ENCODE results near the gene ASTN2.

Gene ASTN2

GRCh38 chr9:117415358-117415914, 579 bp upstream of the ASTN2 start:
- no peak for DNase-seq (ENCODE audit: low spot score)

GRCh38 chr9:117414220-117414905, 494 bp downstream of the ASTN2 start:
- no peak for DNase-seq (ENCODE audit: low spot score)

DNA sequence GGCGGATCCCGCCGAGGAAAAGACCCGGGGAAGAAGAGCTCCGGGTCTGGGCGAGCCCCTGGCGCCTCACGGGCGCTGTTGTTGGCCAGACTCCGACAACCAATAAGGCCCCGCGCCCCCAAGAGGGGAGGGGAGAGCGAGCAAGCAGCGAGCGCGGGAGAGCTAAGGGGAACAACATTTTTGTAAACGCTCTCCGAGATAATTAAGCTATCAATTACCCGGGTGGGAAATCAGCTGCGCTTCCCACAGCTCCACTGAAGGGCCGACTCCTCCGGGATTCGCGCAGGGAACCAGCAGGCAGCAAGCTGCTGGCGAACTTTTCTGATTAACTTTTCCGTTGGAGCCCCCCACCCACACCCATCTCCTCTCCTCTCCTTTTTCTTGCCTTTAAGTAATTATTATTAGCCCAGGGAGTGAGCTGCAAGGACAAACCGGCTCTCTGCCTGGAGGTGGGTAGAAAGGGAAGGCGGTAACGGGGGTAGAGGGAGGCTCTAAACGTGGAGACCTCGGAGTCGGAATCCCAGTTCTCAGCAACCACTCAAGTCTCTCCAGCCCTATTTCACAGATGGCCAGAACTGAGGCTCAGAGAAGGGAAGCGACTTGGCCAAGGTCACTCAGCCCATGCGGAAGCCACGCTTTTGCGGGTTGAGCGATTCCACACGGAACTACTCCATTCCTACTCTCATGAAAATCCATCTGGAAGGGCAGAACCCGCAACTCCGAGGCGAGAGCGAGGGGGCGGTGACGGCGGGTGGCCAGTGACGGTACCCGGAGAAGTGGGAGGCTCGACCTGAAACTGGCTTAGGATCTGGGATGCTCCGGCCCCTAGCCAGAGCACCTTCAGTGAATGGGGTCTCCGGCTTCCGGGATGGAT, 1.3 kb downstream of the ASTN2 start:
- no peak for DNase-seq (ENCODE audit: low spot score)

DNA sequence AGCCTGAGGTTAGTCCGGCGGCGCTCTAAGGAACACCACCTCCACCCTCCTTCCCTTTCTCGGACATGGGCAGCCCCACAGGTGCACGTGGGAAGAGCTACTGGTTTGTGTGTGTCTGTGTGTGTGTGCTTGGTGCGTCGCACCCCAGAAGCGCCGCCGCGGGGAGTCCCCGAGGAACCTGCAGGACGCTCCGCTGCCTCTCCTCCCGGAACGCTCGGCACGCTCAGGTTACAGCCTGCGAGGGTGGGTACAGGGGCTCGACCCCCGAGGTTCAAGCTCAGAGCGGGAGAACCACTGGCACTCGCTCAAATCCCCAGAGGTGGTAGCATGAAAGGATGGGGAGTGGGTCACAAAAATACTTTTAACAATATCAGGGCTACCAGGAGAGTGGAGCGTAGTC, 2.0 kb downstream of the ASTN2 start:
- DNase-seq (ENCODE audit: low spot score): no peak

DNA sequence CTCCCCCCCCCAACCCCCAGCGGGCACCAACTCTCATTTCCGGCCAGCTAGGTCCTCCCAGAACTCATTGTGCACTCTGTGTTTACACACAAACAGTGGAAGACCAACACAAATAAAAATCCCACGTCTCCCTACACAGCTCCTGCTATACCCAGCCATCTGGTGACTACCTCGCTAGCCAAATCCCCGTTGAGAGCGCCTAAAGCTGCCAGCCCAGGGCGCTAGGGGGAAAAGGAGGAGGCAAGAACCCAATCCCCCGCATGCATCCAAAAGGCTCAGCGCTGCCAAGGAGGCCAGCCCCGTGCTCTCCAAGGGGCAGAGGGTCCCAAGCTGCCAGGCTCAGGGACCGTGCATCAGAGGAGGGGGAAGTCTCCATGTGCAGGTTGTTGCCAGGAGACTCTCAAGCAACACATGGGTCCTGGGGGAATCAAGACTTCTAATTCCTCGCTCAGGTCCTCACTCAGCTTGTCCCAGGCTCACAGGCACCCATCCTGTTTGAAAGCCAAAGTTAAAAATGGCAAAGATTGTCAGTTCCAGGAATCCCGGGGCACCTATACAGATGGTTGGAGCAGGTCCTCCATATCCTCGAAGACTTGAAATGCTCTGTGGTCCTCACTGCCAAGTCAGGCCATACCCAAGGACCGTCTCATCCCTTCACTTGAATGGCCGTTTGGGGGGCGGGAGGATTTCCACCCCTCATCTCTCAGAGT, 2.7 kb downstream of the ASTN2 start:
- no peak for DNase-seq (ENCODE audit: low spot score)

GRCh38 chr9:117411547-117411946, 3.3 kb downstream of the ASTN2 start:
- peak; percentile 2 for DNase-seq (ENCODE audit: low spot score)

DNA sequence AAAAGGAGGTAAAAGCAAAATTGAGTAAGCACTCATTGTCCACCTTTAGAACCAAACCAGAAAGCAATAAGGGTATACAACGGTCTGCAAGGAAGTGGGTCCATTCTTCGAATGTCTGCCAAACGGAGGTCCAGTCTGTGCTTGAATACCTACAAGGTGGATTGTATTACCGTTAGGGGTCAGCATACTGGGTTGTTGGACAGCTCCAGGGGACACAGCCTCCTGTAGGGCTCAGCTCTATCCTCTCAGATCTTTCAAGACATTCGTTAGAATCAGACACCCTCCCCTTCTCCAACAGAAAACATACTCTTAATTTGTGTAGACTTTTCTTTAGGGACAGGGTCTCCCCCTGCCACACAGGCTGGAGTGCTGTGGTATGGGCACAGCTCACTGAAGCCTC, 5.5 kb downstream of the ASTN2 start:
- no peak for DNase-seq (ENCODE audit: low spot score)

GRCh38 chr9:117407436-117408022, 7.3 kb downstream of the ASTN2 start:
- no peak for DNase-seq (ENCODE audit: low spot score)

GRCh38 chr9:117405950-117406705, 8.7 kb downstream of the ASTN2 start:
- no peak for DNase-seq (ENCODE audit: low spot score)

DNA sequence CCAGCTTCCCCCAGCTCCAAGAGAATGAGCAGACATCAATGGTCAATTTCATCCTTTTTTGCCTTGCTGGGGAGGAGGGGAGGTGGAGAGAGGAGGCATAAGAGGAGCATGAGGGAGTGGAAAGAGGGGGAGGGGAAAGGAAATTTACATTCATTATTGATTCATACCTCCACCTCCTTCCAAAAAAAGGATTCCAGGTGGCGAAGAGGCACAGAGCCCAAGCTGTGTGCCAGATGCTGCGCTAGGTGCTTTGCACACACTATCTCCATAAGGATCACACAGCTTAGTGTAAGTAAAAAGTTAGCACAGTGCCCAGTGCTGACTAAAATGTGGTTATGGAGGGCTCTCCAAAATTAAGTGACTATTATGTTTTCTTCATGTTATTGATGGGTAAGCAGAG, 11.0 kb downstream of the ASTN2 start:
- DNase-seq (ENCODE audit: low spot score): no peak

- no peak for DNase-seq (ENCODE audit: low spot score)
Observed at GRCh38 chr9:117403403-117403811, 11.4 kb downstream of the ASTN2 start.

- no peak for DNase-seq (ENCODE audit: low spot score)
Observed at GRCh38 chr9:117400171-117400570, 14.7 kb downstream of the ASTN2 start.

DNA sequence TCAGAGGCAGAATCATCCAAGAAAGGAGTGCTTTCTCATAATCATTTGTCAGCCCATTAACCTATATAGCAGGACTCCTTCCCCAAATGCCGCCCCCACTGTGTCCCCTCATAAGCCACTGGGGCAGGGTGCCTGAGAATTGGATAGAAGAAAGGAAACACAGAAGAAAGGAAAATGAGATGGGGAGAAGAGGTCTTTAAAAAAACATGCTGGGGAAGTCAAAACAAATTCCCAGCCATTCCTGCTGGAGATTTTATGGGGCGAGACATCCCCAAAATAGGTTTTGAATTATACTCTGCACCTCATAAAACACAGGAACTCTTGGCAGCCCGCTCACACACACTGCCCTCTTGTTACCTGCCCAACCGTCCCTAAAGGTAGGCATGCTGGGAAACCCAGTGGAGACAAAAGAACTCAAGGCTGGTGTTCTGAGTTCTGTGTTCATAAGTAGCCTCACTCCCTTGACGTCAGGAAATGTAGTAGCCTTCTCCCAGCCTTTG, 19.7 kb downstream of the ASTN2 start:
- no peak for DNase-seq (ENCODE audit: low spot score)

GRCh38 chr9:117394655-117395054, 20.2 kb downstream of the ASTN2 start:
- DNase-seq (ENCODE audit: low spot score): no peak

DNA sequence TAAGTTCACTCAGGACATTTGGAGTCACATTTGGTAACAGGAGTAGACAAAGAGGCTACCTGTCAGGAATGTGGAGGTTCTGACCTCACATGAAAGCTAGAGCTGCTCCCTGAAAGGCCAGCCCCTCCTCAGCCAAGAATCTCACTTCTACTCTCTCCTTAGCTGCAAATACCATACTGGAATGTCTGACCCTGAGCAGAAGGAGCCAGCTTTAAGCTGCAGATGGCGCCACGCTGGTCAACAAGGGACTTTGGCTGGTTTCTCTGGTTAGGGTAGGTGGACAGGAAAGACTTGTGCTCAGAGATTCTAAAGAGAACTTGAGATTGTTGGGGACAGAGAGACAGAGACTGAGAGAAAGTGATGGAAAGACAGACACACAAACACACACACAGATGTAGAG, 21.9 kb downstream of the ASTN2 start:
- no peak for DNase-seq (ENCODE audit: low spot score)

GRCh38 chr9:117387422-117387821, 27.4 kb downstream of the ASTN2 start:
- no peak for DNase-seq (ENCODE audit: low spot score)

DNA sequence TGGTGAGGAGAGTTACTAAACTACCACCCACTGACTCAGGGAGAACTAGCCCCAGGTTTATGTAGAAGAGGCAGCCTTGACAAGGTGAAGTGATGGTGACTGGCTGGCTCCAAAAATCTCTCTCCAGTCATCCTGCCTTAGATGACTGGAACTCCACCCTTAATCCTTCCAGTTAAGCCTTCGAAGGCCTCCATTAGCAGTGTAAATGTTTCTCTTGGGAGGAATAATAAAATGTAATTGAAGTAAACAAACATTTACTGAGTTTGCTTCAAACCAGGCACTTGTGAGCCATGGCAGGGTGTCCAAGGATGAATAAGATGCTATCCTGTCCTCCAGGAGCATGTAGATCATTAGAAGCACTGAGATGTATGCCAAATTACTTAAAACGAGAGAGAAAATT, 35.5 kb downstream of the ASTN2 start:
- DNase-seq (ENCODE audit: low spot score): no peak

DNA sequence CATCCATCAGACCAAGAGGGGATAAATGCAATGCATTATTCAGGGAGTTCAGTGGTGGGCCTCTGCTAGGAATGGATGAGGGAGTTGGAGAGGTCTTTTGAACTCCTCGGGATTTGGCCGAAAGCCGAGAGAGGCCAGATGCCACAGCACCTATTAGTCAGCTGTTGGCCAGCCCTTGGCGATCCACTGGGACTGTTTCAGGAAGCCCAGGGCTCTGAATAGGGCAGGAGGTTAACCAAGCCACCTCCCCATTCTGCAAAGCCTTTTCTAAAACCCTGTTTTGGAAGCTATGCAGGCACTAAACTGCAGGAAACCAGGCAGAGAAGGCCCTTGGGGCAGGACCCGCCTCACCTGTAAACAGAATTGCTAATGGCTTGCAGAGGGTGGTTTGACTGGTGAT, 37.8 kb downstream of the ASTN2 start:
- DNase-seq (ENCODE audit: low spot score): no peak

- DNase-seq (ENCODE audit: low spot score): no peak
Observed at GRCh38 chr9:117375956-117376355, 38.9 kb downstream of the ASTN2 start.

DNA sequence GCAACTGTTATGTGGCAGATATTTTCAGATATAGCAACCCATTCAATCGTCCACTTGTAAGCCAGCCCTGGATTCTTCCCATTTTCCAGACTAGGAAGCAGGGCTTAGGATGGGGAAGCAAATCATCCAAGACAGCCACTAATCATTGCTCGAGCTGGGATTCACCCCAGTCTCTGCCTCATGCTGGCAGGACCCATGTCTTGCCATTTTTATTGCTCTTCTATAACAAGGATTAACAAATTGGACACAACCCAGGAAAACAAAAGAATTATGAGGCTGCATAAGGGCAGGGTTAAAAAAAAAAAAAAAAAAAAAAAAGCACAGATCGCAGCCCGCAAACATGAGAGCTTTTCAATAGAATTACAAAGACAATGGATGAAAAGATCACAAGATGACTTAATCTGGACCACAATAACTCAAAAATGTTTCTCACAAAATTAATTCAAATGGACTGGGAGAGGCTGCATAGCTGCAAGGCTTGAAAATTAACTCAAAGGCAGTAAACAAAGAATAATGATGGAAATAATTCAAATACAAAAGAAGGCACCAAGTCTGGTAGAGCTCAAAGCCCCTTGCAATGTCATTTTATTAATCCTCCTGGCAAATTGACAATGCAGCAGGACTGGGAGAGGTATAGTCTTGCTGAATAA, 40.7 kb downstream of the ASTN2 start:
- DNase-seq (ENCODE audit: low spot score): no peak
